Measurements from ENCODE around the gene QARS1.

DNA sequence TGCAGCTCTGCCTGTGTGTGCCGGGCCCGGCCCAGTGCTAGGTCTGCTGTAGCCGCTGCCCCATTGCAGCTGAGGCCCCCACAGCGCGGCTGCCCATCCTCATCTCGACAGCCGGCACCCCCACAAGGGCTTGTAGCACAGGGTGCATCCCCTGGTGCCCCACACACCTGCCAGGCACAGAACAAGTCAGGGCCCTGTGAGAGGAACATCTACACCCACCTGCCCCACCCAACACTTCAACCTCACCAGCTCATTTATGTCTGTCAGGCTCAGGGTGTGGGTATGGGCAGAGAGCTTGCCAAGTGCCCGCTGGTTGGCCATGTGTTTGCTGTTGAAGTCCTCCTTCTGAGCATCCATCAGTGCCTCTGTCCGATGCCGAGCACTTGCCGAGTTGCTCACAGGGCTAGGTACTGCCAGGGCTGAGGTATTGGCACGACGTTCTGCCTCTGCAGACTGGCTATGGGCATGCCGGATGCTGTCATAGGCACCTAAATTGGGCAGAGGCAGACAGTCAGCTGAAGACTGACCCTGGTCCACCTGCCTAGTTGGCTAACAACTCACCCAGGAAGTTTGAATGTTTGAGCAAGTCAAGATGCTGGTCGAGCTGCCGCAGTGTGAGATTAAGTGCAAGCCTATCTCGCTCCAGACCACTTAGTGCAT lies 18.5 kb upstream of the QARS1 start:
- TF ChIP-seq, protein P1, sequence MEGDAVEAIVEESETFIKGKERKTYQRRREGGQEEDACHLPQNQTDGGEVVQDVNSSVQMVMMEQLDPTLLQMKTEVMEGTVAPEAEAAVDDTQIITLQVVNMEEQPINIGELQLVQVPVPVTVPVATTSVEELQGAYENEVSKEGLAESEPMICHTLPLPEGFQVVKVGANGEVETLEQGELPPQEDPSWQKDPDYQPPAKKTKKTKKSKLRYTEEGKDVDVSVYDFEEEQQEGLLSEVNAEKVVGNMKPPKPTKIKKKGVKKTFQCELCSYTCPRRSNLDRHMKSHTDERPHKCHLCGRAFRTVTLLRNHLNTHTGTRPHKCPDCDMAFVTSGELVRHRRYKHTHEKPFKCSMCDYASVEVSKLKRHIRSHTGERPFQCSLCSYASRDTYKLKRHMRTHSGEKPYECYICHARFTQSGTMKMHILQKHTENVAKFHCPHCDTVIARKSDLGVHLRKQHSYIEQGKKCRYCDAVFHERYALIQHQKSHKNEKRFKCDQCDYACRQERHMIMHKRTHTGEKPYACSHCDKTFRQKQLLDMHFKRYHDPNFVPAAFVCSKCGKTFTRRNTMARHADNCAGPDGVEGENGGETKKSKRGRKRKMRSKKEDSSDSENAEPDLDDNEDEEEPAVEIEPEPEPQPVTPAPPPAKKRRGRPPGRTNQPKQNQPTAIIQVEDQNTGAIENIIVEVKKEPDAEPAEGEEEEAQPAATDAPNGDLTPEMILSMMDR (IDR thresholded peaks at IDR 0.05), result no peak
- no peak for TF ChIP-seq POLR2A (IDR thresholded peaks at IDR 0.05)
- TF ChIP-seq POLR2AphosphoS5 (IDR thresholded peaks at IDR 0.05), result no peak

Data from breast epithelium (tissue), 3 donors.